GM06990 (cell line): ENCODE results near the gene PPFIBP2.

Source experiments
- DNase-seq: peaks from one replicate; pipeline ENCODE4 v3.0.0-alpha.2; 2011; ENCODE audit not compliant: insufficient read length; ENCODE audit errors: extremely low read depth
- H3K27me3 ChIP-seq: replicated peaks from 2 replicates; pipeline ENCODE4 v1.6.0; 2011; ENCODE audit warnings: low read length; ENCODE audit not compliant: control insufficient read depth, insufficient read depth
- H3K36me3 ChIP-seq: 2 replicates; pipeline ENCODE4 v1.5.1; 2011; ENCODE audit warnings: low read length; ENCODE audit not compliant: control insufficient read depth, insufficient read depth
- H3K4me3 ChIP-seq: replicated peaks from 2 replicates; pipeline ENCODE4 v1.5.1; 2011; ENCODE audit warnings: low read depth, mild to moderate bottlenecking, control low read depth, low read length
- CTCF ChIP-seq: IDR thresholded peaks from 2 replicates; pipeline ENCODE4 v1.5.1; 2011; ENCODE audit warnings: low read length, control low read depth, mild to moderate bottlenecking, inconsistent platforms; ENCODE audit not compliant: insufficient read depth, poor library complexity, severe bottlenecking

Gene PPFIBP2

GRCh38 chr11:7643314-7643713 is 129.5 kb downstream of the PPFIBP2 start:
- TF ChIP-seq CTCF = no peak
- Histone ChIP-seq H3K27me3 (no peaks in the 10 kb centered on the region), H3K4me3 (no peak overlapping the region), H3K36me3 (peaks cover 32% of the 10 kb centered on the region)
- no peak for DNase-seq

- Histone ChIP-seq H3K36me3 (peaks cover 36% of the 10 kb centered on the region), H3K4me3 (no peak overlapping the region), H3K27me3 (no peaks in the 10 kb centered on the region)
- TF ChIP-seq CTCF = no peak
- DNase-seq = no peak
These were observed 131.4 kb downstream of the PPFIBP2 start for GRCh38 chr11:7645206-7645605.

GRCh38 chr11:7646866-7647265 is 133.1 kb downstream of the PPFIBP2 start:
- H3K4me3 ChIP-seq = no peak overlapping the region
- peaks cover 38% of the 10 kb centered on the region for H3K36me3 ChIP-seq

GRCh38 chr11:7648264-7648663 is 134.5 kb downstream of the PPFIBP2 start:
- Histone ChIP-seq H3K36me3 (peaks cover 40% of the 10 kb centered on the region), H3K4me3 (no peak overlapping the region), H3K27me3 (no peaks in the 10 kb centered on the region)
- no peak for DNase-seq
- no peak for TF ChIP-seq CTCF

More at GRCh38 chr11:7646866-7647265, 133.1 kb downstream of the PPFIBP2 start:
- DNase-seq = no peak
- no peaks in the 10 kb centered on the region for H3K27me3 ChIP-seq
- TF ChIP-seq CTCF = no peak

GRCh38 chr11:7651140-7651551 is 137.3 kb downstream of the PPFIBP2 start:
- peaks cover 56% of the 10 kb centered on the region for H3K36me3 ChIP-seq
- TF ChIP-seq CTCF = no peak
- no peak for DNase-seq
- no peak overlapping the region for H3K4me3 ChIP-seq
- H3K27me3 ChIP-seq = no peaks in the 10 kb centered on the region

GRCh38 chr11:7651700-7652099 is 137.9 kb downstream of the PPFIBP2 start:
- Histone ChIP-seq H3K4me3 (no peak overlapping the region), H3K36me3 (peaks cover 56% of the 10 kb centered on the region), H3K27me3 (no peaks in the 10 kb centered on the region)
- no peak for DNase-seq
- TF ChIP-seq CTCF = no peak
